Hepatocyte (in vitro differentiated cells): ENCODE results near the gene MFSD1. TPM values are rescaled to one million over a fixed set of nuclear protein-coding genes. Genes with fewer than 3 reads are reported as not detected.

Experiments used
- DNase-seq: peaks from one replicate; pipeline ENCODE4 v3.0.0-alpha.2; 2016; ENCODE audit warnings: low spot score
- H2AFZ ChIP-seq: fragments of 200-600 bp; sonication (generic); 2 replicates; pipeline ENCODE4 v1.6.0; 2016; ENCODE audit warnings: antibody characterized with exemption, mild to moderate bottlenecking
- H3K27ac ChIP-seq: fragments of 200-600 bp; sonication (generic); 2 replicates; pipeline ENCODE4 v1.5.1; 2016; ENCODE audit warnings: mild to moderate bottlenecking
- H3K27me3 ChIP-seq: fragments of 200-600 bp; sonication (generic); 2 replicates; pipeline ENCODE4 v1.6.1; 2016
- H3K36me3 ChIP-seq: fragments of 200-600 bp; sonication (generic); replicated peaks from 2 replicates; pipeline ENCODE4 v1.5.1; 2016; ENCODE audit warnings: low read depth; ENCODE audit not compliant: insufficient read depth
- H3K4me1 ChIP-seq: fragments of 200-600 bp; sonication (generic); 2 replicates; pipeline ENCODE4 v1.5.1; 2016; ENCODE audit warnings: mild to moderate bottlenecking, moderate library complexity; ENCODE audit not compliant: insufficient read depth
- H3K4me2 ChIP-seq: fragments of 200-600 bp; sonication (generic); 2 replicates; pipeline ENCODE4 v1.6.0; 2016
- H3K4me3 ChIP-seq: fragments of 200-600 bp; sonication (generic); 2 replicates; pipeline ENCODE4 v1.5.1; 2016; ENCODE audit warnings: mild to moderate bottlenecking
- H3K79me2 ChIP-seq: fragments of 200-600 bp; sonication (generic); 2 replicates; pipeline ENCODE4 v1.6.0; 2017; ENCODE audit warnings: mild to moderate bottlenecking
- H3K9me2 ChIP-seq: fragments of 200-600 bp; sonication (generic); replicated peaks from 2 replicates; pipeline ENCODE4 v1.6.0; 2017; ENCODE audit warnings: mild to moderate bottlenecking; ENCODE audit not compliant: insufficient read depth
- H3K9me3 ChIP-seq: fragments of 200-600 bp; sonication (generic); 2 replicates; pipeline ENCODE4 v1.5.1; 2016; ENCODE audit warnings: low read depth, mild to moderate bottlenecking
- H4K20me1 ChIP-seq: fragments of 200-600 bp; sonication (generic); 2 replicates; pipeline ENCODE4 v1.6.0; 2016; ENCODE audit warnings: mild to moderate bottlenecking; ENCODE audit not compliant: insufficient read depth, poor library complexity, severe bottlenecking
- EZH2 ChIP-seq: fragments of 200-600 bp; sonication (generic); IDR thresholded peaks from 2 replicates; pipeline ENCODE4 v1.6.1; 2016; ENCODE audit warnings: antibody characterized with exemption, mild to moderate bottlenecking, borderline replicate concordance
- EZH2phosphoT487 ChIP-seq: fragments of 200-600 bp; sonication (generic); IDR thresholded peaks from one replicate; pipeline ENCODE4 v1.6.1; 2018; ENCODE audit warnings: antibody characterized with exemption, mild to moderate bottlenecking, low read depth, moderate library complexity; ENCODE audit not compliant: unreplicated experiment, severe bottlenecking
- WGBS: methylation state at CpG from one replicate; pipeline ENCODE4 v1.1.6; 2016; ENCODE audit warnings: low lambda C conversion rate; ENCODE audit errors: missing lambda C conversion rate; 5-methylcytosine and 5-hydroxymethylcytosine counted together
- polyA plus RNA-seq: library from polyadenylated mRNA; unstranded; fragments of >200 nt; fragmentation: Nextera tagmentation; extraction: Ambion mirVana; gene quantifications from 2 replicates; pipeline ENCODE4 v1.2.1, GENCODE V29; 2016
- total RNA-seq: library from RNA; depleted of rRNA; stranded (reverse); fragments of >200 nt; gene quantifications from 2 replicates; pipeline ENCODE4 v1.2.3, GENCODE V29; 2014
- TF ChIP-seq, protein P1 (sequence below): fragments of 200-600 bp; sonication (generic); IDR thresholded peaks from 2 replicates; pipeline ENCODE4 v1.5.1; 2016; ENCODE audit warnings: antibody characterized with exemption, mild to moderate bottlenecking; ENCODE audit not compliant: poor library complexity

Gene MFSD1
- total and polyA plus RNA-seq, 2 experiments from 2014 or later = 58.6 to 74.9 TPM

DNA sequence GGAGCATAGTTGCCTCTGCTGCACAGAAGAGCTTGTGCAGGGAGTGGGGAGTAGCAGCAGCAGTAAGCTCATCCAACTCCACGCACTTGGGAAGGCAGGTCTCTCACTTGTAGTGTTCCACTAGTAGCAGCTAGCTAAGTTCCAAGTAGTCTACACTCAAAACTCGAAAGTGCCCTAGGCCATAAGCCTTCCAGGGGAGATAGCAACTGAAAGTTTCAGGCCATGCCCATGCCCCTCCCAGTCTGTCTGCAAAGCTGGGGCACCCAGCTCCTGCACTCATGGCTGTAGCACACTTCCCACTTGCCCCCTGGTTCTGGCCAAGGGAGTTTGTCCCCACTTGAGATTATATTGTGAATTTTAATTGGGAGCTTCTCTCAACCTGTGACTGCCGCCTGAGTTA lies 57.5 kb downstream of the MFSD1 start:
- no peaks in the 10 kb centered on the region for H3K36me3 ChIP-seq
- H2AFZ ChIP-seq = no peak overlapping the region
- H3K4me2 ChIP-seq = no peak overlapping the region
- 95% methylated on average over 3 of the region's 3 CpGs for WGBS
- DNase-seq = no peak
- TF ChIP-seq, protein P1, sequence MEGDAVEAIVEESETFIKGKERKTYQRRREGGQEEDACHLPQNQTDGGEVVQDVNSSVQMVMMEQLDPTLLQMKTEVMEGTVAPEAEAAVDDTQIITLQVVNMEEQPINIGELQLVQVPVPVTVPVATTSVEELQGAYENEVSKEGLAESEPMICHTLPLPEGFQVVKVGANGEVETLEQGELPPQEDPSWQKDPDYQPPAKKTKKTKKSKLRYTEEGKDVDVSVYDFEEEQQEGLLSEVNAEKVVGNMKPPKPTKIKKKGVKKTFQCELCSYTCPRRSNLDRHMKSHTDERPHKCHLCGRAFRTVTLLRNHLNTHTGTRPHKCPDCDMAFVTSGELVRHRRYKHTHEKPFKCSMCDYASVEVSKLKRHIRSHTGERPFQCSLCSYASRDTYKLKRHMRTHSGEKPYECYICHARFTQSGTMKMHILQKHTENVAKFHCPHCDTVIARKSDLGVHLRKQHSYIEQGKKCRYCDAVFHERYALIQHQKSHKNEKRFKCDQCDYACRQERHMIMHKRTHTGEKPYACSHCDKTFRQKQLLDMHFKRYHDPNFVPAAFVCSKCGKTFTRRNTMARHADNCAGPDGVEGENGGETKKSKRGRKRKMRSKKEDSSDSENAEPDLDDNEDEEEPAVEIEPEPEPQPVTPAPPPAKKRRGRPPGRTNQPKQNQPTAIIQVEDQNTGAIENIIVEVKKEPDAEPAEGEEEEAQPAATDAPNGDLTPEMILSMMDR = no peak
- TF ChIP-seq EZH2 (no peak), EZH2phosphoT487 (no peak)
- H3K9me3 ChIP-seq = no peaks in the 10 kb centered on the region
- H3K4me3 ChIP-seq = no peak overlapping the region
- no peaks in the 10 kb centered on the region for H3K4me1 ChIP-seq
- H3K79me2 ChIP-seq = no peaks in the 10 kb centered on the region
- H4K20me1 ChIP-seq = no peaks in the 10 kb centered on the region
- no peaks in the 10 kb centered on the region for H3K27me3 ChIP-seq
- H3K27ac ChIP-seq = no peak overlapping the region
- no peaks in the 10 kb centered on the region for H3K9me2 ChIP-seq

DNA sequence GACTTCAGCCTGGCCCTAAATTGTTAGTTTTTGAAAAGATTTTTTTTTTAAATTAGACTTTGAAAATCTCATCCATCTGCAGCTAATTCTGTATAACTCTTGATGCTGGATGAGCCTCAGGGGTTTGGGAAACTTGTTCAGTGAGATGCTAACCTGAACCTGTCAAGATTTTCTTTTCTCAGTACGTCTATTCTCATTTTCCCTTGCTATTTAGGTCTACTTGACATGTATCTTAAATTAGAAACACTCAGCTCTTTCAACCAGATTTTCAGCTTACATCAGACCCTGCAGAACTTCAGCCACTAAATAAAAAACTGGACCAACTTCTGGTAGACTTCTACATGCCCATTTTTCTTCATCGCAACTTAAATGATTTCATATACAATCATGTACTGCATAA lies 61.4 kb downstream of the MFSD1 start:
- no peaks in the 10 kb centered on the region for H3K36me3 ChIP-seq
- TF ChIP-seq EZH2 (no peak), EZH2phosphoT487 (no peak)
- TF ChIP-seq, protein P1 = no peak
- H3K79me2 ChIP-seq = no peaks in the 10 kb centered on the region
- H4K20me1 ChIP-seq = no peaks in the 10 kb centered on the region
- H3K4me2 ChIP-seq = no peak overlapping the region
- no peaks in the 10 kb centered on the region for H3K9me2 ChIP-seq
- 84% methylated on average over 2 of the region's 2 CpGs for WGBS
- H2AFZ ChIP-seq = no peak overlapping the region
- H3K4me3 ChIP-seq = no peak overlapping the region
- no peak overlapping the region for H3K27ac ChIP-seq
- no peaks in the 10 kb centered on the region for H3K4me1 ChIP-seq
- H3K9me3 ChIP-seq = no peaks in the 10 kb centered on the region
- no peak for DNase-seq
- no peaks in the 10 kb centered on the region for H3K27me3 ChIP-seq

DNA sequence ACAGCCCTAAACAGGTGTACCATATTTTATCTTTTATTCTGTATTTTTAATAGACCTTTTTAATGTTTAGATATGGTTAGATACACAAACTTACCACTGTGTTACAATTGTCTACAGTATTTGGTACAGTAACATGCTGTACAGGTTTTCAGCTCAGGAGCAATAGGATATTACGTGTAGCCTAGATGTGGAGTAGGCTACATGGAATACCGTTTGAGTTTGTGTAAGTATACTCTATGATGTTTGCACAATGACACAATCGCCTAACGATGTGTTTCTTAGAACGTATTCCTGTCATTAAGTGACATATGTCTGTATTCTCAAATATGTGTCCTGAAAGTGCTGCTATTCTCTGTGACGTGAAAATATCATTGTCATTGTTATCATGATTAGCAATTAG lies 62.6 kb downstream of the MFSD1 start:
- no peak overlapping the region for H3K4me3 ChIP-seq
- no peaks in the 10 kb centered on the region for H3K27me3 ChIP-seq
- H3K4me1 ChIP-seq = no peaks in the 10 kb centered on the region
- H3K27ac ChIP-seq = no peak overlapping the region
- H3K9me3 ChIP-seq = no peaks in the 10 kb centered on the region
- no peaks in the 10 kb centered on the region for H3K36me3 ChIP-seq
- no peaks in the 10 kb centered on the region for H4K20me1 ChIP-seq
- DNase-seq = no peak
- TF ChIP-seq, protein P1 = no peak
- TF ChIP-seq EZH2 = no peak
- TF ChIP-seq EZH2phosphoT487 = no peak
- 72% methylated on average over 6 of the region's 6 CpGs for WGBS
- H3K9me2 ChIP-seq = no peaks in the 10 kb centered on the region
- no peaks in the 10 kb centered on the region for H3K79me2 ChIP-seq
- no peak overlapping the region for H3K4me2 ChIP-seq
- no peak overlapping the region for H2AFZ ChIP-seq

DNA sequence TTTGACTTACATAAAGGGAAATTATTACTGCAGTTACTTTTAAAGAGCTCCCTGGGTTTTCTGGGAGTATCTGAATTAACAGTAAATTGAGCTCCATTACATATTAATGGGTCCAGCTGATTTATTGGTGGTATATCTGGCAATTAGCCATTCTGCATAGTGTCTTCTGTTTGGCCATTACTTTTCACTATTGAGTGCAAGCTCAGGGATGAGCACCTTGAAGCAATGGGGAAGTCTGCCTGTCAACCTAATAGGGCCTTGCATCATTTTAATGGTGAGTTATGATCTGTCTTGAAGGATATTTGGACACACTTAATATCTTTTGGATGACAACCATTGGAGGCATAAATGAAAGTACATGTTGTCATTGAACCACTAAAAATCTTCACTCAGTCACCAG lies 73.8 kb downstream of the MFSD1 start:
- no peak overlapping the region for H3K4me2 ChIP-seq
- H3K27me3 ChIP-seq = no peaks in the 10 kb centered on the region
- H3K9me3 ChIP-seq = no peaks in the 10 kb centered on the region
- TF ChIP-seq, protein P1 = no peak
- TF ChIP-seq EZH2phosphoT487 (no peak), EZH2 (no peak)
- H3K4me1 ChIP-seq = no peaks in the 10 kb centered on the region
- no peak overlapping the region for H3K27ac ChIP-seq
- H2AFZ ChIP-seq = no peak overlapping the region
- no peaks in the 10 kb centered on the region for H4K20me1 ChIP-seq
- H3K36me3 ChIP-seq = no peaks in the 10 kb centered on the region
- H3K79me2 ChIP-seq = no peaks in the 10 kb centered on the region
- H3K9me2 ChIP-seq = no peaks in the 10 kb centered on the region
- no peak overlapping the region for H3K4me3 ChIP-seq
- DNase-seq = no peak
